HEK293T (cell line): ENCODE measurements around the gene MED23.

Experiments used
- CTCF ChIA-PET: fragments of 350-600 bp; formaldehyde crosslinking; extraction: SDS; loops from one replicate; lab custom pipeline; 2021; ENCODE audit warnings: antibody characterized with exemption, inconsistent platforms; lab: Yijun Ruan, JAX
- POLR2A ChIA-PET: fragments of 350-600 bp; formaldehyde crosslinking; extraction: SDS; loops from one replicate; lab custom pipeline; 2020; ENCODE audit warnings: antibody characterized with exemption, inconsistent platforms; lab: Yijun Ruan, JAX
- DNase-seq: peaks from one replicate; pipeline ENCODE4 v3.0.0; 2012; ENCODE audit warnings: mixed read lengths; ENCODE audit errors: extremely low spot score
- ARNT ChIP-seq: fragments of 450-650 bp; IDR thresholded peaks from 2 replicates; pipeline ENCODE4 v1.6.1; 2017; ENCODE audit warnings: mild to moderate bottlenecking
- BHLHE40 ChIP-seq: fragments of 450-650 bp; IDR thresholded peaks from 2 replicates; pipeline ENCODE4 v1.6.1; 2016; ENCODE audit warnings: mild to moderate bottlenecking, moderate library complexity, borderline replicate concordance
- CTBP1 ChIP-seq: fragments of 450-650 bp; IDR thresholded peaks from 2 replicates; pipeline ENCODE4 v1.6.1; 2016; ENCODE audit warnings: borderline replicate concordance
- ELF4 ChIP-seq: fragments of 450-650 bp; IDR thresholded peaks from 2 replicates; pipeline ENCODE4 v1.6.1; 2017; ENCODE audit warnings: antibody characterized with exemption
- FOXA1 ChIP-seq: fragments of 450-650 bp; IDR thresholded peaks from 2 replicates; pipeline ENCODE4 v1.6.1; 2016; ENCODE audit warnings: mild to moderate bottlenecking
- FOXK2 ChIP-seq: fragments of 450-650 bp; IDR thresholded peaks from 2 replicates; pipeline ENCODE4 v1.6.1; 2016; ENCODE audit warnings: mild to moderate bottlenecking
- FOXM1 ChIP-seq: fragments of 450-650 bp; IDR thresholded peaks from 2 replicates; pipeline ENCODE4 v1.6.1; 2017; ENCODE audit warnings: mild to moderate bottlenecking, borderline replicate concordance
- HDGF ChIP-seq: fragments of 450-650 bp; IDR thresholded peaks from 2 replicates; pipeline ENCODE4 v1.6.1; 2017; ENCODE audit warnings: antibody characterized with exemption, borderline replicate concordance
- L3MBTL2 ChIP-seq: fragments of 450-650 bp; conservative IDR thresholded peaks from 2 replicates; pipeline ENCODE4 v1.6.1; 2016; ENCODE audit warnings: mild to moderate bottlenecking
- LEF1 ChIP-seq: fragments of 450-650 bp; IDR thresholded peaks from 2 replicates; pipeline ENCODE4 v1.6.1; 2017; ENCODE audit warnings: mild to moderate bottlenecking, borderline replicate concordance
- NFRKB ChIP-seq: fragments of 450-650 bp; IDR thresholded peaks from 2 replicates; pipeline ENCODE4 v1.6.1; 2016; ENCODE audit warnings: mild to moderate bottlenecking, moderate library complexity
- SP1 ChIP-seq: fragments of 450-650 bp; IDR thresholded peaks from 2 replicates; pipeline ENCODE4 v1.6.1; 2017
- SUZ12 ChIP-seq: fragments of 450-650 bp; IDR thresholded peaks from 2 replicates; pipeline ENCODE4 v1.6.1; 2016; ENCODE audit warnings: mild to moderate bottlenecking
- TARDBP ChIP-seq: fragments of 450-650 bp; IDR thresholded peaks from 2 replicates; pipeline ENCODE4 v1.6.1; 2016
- ZNF384 ChIP-seq: fragments of 450-650 bp; IDR thresholded peaks from 2 replicates; pipeline ENCODE4 v1.6.1; 2016
- TF ChIP-seq, protein P1 (sequence below): fragments of 450-650 bp; IDR thresholded peaks from 2 replicates; pipeline ENCODE4 v1.6.1; 2016

MED23 gene

DNA sequence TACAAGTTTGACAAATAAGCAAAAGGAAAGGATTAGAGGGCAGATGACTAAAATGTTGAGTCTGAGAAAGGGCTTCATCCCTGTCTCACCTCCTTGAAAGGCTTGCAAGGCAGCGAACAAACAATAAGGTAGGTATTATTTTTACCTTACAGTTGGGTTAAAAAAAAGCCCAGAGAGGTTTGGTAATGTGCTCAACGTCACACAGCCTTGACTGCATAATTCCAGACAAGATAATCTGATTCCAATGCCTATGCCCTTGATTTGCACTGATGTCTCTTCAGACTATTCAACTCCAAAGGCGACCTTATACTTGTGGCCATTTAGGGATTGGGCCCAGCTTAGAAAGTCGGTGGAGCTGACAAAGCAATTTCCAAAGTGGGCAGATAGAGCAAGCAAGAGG, 53.4 kb downstream of the MED23 start:
- POLR2A ChIA-PET: no interaction called here
- CTCF ChIA-PET: no interaction called here
- TF ChIP-seq FOXK2 (no peak), SUZ12 (no peak), TARDBP (no peak), BHLHE40 (no peak), CTBP1 (no peak), FOXM1 (no peak), L3MBTL2 (no peak), HDGF (no peak), ZNF384 (no peak), NFRKB (no peak), ELF4 (no peak), LEF1 (no peak), SP1 (no peak), ARNT (no peak), FOXA1 (no peak)
- TF ChIP-seq, protein P1, sequence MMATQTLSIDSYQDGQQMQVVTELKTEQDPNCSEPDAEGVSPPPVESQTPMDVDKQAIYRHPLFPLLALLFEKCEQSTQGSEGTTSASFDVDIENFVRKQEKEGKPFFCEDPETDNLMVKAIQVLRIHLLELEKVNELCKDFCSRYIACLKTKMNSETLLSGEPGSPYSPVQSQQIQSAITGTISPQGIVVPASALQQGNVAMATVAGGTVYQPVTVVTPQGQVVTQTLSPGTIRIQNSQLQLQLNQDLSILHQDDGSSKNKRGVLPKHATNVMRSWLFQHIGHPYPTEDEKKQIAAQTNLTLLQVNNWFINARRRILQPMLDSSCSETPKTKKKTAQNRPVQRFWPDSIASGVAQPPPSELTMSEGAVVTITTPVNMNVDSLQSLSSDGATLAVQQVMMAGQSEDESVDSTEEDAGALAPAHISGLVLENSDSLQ: no peak
- no peak for DNase-seq

DNA sequence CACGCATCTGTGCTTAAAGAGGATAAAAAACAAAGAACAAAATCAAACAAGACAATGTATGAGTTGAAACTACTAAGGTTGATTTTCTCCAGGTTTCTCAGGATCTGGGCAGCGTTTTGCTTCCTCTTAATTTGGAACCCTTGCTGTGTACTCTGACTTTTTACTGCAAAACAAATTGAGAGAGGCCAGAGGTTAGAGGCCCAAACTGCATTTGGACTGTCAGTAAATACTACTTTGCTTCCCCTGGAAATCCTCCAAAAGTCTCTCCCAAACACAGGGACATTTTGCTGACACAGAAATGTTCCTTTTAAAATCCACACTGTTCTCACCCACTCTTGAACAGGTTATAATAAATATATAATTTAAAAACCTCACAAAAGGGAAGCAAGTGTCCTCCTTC, 53.9 kb downstream of the MED23 start:
- ChIA-PET CTCF (interaction anchor here (0.6 kb wide), 1 partner anchor 32 kb away, joined by 3 read pairs; no protein-coding TSS in a partner anchor), POLR2A (no interaction called here)
- TF ChIP-seq SUZ12 (no peak), HDGF (no peak), FOXA1 (no peak), L3MBTL2 (no peak), LEF1 (no peak), SP1 (no peak), FOXK2 (no peak), ARNT (no peak)
- TF ChIP-seq, protein P1: no peak
- DNase-seq: no peak

DNA sequence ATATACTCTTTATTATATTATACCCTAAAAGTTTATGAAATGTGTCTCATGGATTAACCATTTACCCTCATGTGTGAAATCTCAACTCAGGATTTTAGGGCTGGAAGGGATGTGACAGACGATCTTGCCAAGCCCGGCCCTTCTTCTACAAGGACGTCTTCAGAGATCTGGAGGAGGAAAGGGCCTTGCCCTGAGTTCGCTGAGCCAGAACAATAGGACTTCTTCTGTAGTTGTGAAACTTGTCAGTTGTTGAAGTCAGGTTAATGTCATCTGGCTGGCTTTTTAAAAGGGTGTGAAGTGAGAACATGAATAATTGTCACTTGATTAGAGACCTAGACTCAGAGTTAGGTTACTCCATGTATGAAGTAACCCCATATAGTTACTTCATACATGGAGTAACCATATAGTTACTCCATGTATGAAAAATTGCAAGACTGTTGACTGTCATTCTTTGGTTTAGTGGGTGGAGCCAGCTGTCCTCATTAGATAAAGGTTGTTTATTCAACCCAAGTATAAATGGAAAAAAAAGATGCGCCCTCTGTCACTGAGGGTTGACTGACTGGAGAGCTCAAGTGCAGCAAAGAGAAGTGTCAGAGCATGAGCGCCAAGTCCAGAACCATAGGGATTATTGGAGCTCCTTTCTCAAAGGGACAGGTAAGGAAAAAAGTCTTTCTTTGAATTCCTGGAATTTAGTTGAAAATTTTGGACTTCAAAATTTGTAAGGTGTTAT, 55.2 kb downstream of the MED23 start, which contains the start of gene ARG1:
Gene ARG1, plus strand, starts transcription at position 541 of the 730 bp plus-strand sequence. Its CDS starts 57 bp downstream, at position 598.
- ChIA-PET CTCF (no interaction called here), POLR2A (no interaction called here)
- no peak for TF ChIP-seq BHLHE40
- no peak for TF ChIP-seq CTBP1
- no peak for TF ChIP-seq HDGF
- no peak for TF ChIP-seq FOXK2
- no peak for TF ChIP-seq SP1
- TF ChIP-seq SUZ12: no peak
- TF ChIP-seq, protein P1: no peak
- TF ChIP-seq TARDBP: no peak
- TF ChIP-seq LEF1: no peak
- TF ChIP-seq ARNT: no peak
- no peak for TF ChIP-seq FOXM1
- TF ChIP-seq NFRKB: no peak
- no peak for TF ChIP-seq FOXA1
- TF ChIP-seq L3MBTL2: no peak
- DNase-seq: no peak

DNA sequence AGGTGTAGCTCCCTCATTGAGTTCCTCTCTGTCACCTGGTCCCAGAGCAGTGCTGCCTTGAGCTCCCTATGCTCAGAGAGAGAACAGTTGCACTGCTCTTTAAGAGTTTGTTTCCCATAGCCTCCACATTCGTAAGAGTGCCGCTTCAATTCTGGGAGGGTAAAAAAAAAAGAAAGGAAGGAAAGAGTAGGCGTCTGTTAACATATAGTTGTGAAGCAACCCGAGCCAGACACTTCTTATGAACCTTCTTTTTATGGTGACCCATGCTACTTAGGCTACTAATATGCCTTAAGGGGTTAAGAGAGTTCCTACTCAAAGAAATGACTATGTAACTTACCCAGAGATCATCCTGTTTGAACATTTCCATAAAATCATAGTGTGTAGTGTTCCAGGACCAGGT, 59.3 kb downstream of the MED23 start:
- ChIA-PET POLR2A (no interaction called here), CTCF (interaction anchor here (0.6 kb wide), 1 partner anchor 310 kb away, joined by 4 read pairs; no protein-coding TSS in a partner anchor)
- TF ChIP-seq, protein P1: no peak
- TF ChIP-seq HDGF (no peak), ELF4 (no peak), ARNT (no peak), SUZ12 (no peak), CTBP1 (no peak), NFRKB (no peak), L3MBTL2 (no peak), TARDBP (no peak), FOXM1 (no peak)
- no peak for DNase-seq

DNA sequence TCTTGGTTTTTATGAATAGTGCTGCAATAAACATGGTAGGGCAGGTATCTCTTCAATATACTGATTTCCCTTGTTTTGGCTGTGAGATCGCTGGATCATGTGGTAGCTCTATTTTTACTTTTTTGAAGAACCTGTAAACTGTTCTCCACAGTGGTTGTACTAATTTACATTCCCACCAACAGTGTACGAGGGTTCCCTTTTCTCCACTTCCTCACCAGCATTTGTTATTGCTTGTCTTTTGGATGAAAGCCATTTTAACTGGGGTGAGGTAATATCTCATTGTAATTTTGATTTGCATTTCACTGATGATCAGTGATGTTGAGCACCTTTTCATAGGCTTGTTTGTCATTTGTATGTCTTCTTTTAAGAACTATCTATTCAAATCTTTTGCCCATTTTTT, 63.0 kb downstream of the MED23 start:
- TF ChIP-seq ZNF384: no peak
- TF ChIP-seq SUZ12: no peak
- no peak for TF ChIP-seq FOXM1
- ChIA-PET CTCF (no interaction called here), POLR2A (no interaction called here)
- DNase-seq: no peak
